Pancreas (tissue), 10 donors: ENCODE measurements around the gene PAPSS1. TPM values are rescaled to one million over a fixed set of nuclear protein-coding genes. Genes with fewer than 3 reads are reported as not detected.
A peak's percentile ranks its signal among the peaks of the same experiment; 100 is the strongest.
"Not testable (repeated sequence)": the region's sequence is repeated elsewhere in the genome, so short reads cannot be mapped to it uniquely, and the experiment has no call there.

ENCODE experiments used
- ATAC-seq, 4 donors: fragments of 200-7000 bp; cut with Tn5 transposase; one replicate each; pipeline versions ENCODE4 v1.8.0 to v1.9.1; 2020; ENCODE audit warnings: mild to moderate bottlenecking in 4 of 4, moderate library complexity in 4 of 4
- DNase-seq, 6 donors: peaks; one replicate each; pipeline ENCODE4 v3.0.0-alpha.2; 2020
- FAIRE-seq: peaks from 2 replicates; lab custom pipeline; 2012; peaks lifted over from hg19 to GRCh38; lab: Jason Lieb, UNC
- H3K27ac ChIP-seq, 4 donors: fragments of 200-600 bp; sonication (generic); 1 replicate in 3 of 4; 2 replicates in 1 of 4; pipeline versions ENCODE4 v1.5.0 to v1.8.0; 2020
- H3K27me3 ChIP-seq, 4 donors: fragments of 200-600 bp; one replicate each; pipeline ENCODE4 v1.8.0; 2021
- H3K36me3 ChIP-seq, 3 donors: fragments of 200-600 bp; sonication (generic) in 1 of 3; one replicate each; pipeline versions ENCODE4 v1.5.0 to v1.8.0; 2020 to 2021
- H3K4me1 ChIP-seq, 3 donors: fragments of 200-600 bp; one replicate each; pipeline ENCODE4 v1.8.0; 2021
- H3K4me3 ChIP-seq, 4 donors: fragments of 200-600 bp; sonication (generic) in 2 of 4; one replicate each; pipeline versions ENCODE4 v1.5.0 to v1.8.0; 2020 to 2021
- H3K9me3 ChIP-seq, 4 donors: fragments of 200-600 bp; one replicate each; pipeline ENCODE4 v1.8.0; 2021
- CTCF ChIP-seq, 4 donors: fragments of 200-600 bp; sonication (generic) in 3 of 4; IDR thresholded peaks; one replicate each; pipeline versions ENCODE4 v1.5.0 to v1.8.0; 2021; ENCODE audit warnings: antibody characterized with exemption in 4 of 4
- WGBS, 2 donors: extraction: QIAGEN DNeasy Blood & Tissue Kit; methylation state at CpG; one replicate each; pipeline ENCODE4 v1.1.7; 2013; 5-methylcytosine and 5-hydroxymethylcytosine counted together
- intact Hi-C, 3 donors: fragments of 100-400 bp; cut with DNase I; formaldehyde crosslinking; loops; one replicate each; pipeline versions ENCODE4 v1.11.1 to v1.14.2; 2022
- polyA plus RNA-seq, 2 donors: library from polyadenylated mRNA; stranded (reverse); fragments of 200-250 nt; gene quantifications; one replicate each; pipeline ENCODE4 v1.2.3, GENCODE V29; 2013
- total RNA-seq, 6 donors: library from RNA; stranded (reverse); fragmentation: NEBNext Ultra II Directional in 4 of 6; extraction: Animal tissue kit (Norgen Biotek cat#: 25700) in 4 of 6; gene quantifications; one replicate each; pipeline versions ENCODE4 v1.2.1 to v1.2.4, GENCODE V29; 2021 to 2023
- donor health status: healthy with polysubstance abuse.
- donor health status: DM: no; HTN: no; CAD: no; lungs with moderate emphysema.
- donor health status: DM: no; HTN: no; CAD: no.
- donor health status: control.
- donor health status: control.
- donor health status: Bipolar disorder and iron deficiency.
- donor health status: DM: yes; HTN: yes; CAD: no.
- donor health status: DM: no; HTN: no; CAD: no.
- donor health status: DM: no; HTN: no; CAD: no.
- donor health status: DM: yes; HTN: yes; CAD: no.

PAPSS1 gene
- total and polyA plus RNA-seq, 8 donors: 19.1 to 45.1 (median 25.8) TPM

- ATAC-seq (peak in 3 of 4 donors; percentile 48 to 73 (median 58)), FAIRE-seq (no peak), DNase-seq (no peak)
- Histone ChIP-seq H3K4me3 (no peak overlapping the region), H3K27ac (no peak overlapping the region), H3K9me3 (no peaks in the 10 kb centered on the region), H3K36me3 (no peaks in the 10 kb centered on the region), H3K4me1 (peaks cover 0 to 28% (median 11%) of the 10 kb centered on the region in 3 donors), H3K27me3 (no peaks in the 10 kb centered on the region)
- no peak for TF ChIP-seq CTCF (IDR thresholded peaks at IDR 0.05)
- intact Hi-C loops: no loop called here
Observed at GRCh38 chr4:107708225-107708624, 11.8 kb downstream of the PAPSS1 start.

GRCh38 chr4:107705742-107706556 is 14.1 kb downstream of the PAPSS1 start:
- Histone ChIP-seq H3K27me3 (no peaks in the 10 kb centered on the region), H3K9me3 (no peaks in the 10 kb centered on the region), H3K4me3 (no peak overlapping the region), H3K4me1 (peaks cover 0 to 13% (median 3%) of the 10 kb centered on the region in 3 donors), H3K36me3 (no peaks in the 10 kb centered on the region), H3K27ac (no peak overlapping the region)
- no peak for FAIRE-seq
- DNase-seq: no peak
- intact Hi-C loops: no loop called here
- 99 to 100% methylated on average over 1 of the region's 1 CpG for WGBS, 2 donors
- ATAC-seq: no peak
- TF ChIP-seq CTCF (IDR thresholded peaks at IDR 0.05): no peak

GRCh38 chr4:107701565-107701964 is 18.5 kb downstream of the PAPSS1 start:
- Histone ChIP-seq H3K4me1 (no peaks in the 10 kb centered on the region), H3K36me3 (peaks cover 0 to 5% (median 0%) of the 10 kb centered on the region in 3 donors), H3K27me3 (no peaks in the 10 kb centered on the region), H3K4me3 (no peak overlapping the region), H3K9me3 (no peaks in the 10 kb centered on the region), H3K27ac (no peak overlapping the region)
- intact Hi-C loops: no loop called here
- ATAC-seq (no peak), DNase-seq (no peak), FAIRE-seq (no peak)
- 48 to 55% methylated on average over 1 of the region's 1 CpG for WGBS, 2 donors
- no peak for TF ChIP-seq CTCF (IDR thresholded peaks at IDR 0.05)

GRCh38 chr4:107699466-107700206 is 20.4 kb downstream of the PAPSS1 start:
- Histone ChIP-seq H3K4me3 (no peak overlapping the region), H3K9me3 (no peaks in the 10 kb centered on the region), H3K4me1 (peaks cover 4 to 6% (median 4%) of the 10 kb centered on the region in 3 donors), H3K27me3 (no peaks in the 10 kb centered on the region), H3K27ac (no peak overlapping the region), H3K36me3 (peaks cover 0 to 5% (median 0%) of the 10 kb centered on the region in 3 donors)
- intact Hi-C loops: no loop called here
- no peak for FAIRE-seq
- no peak for TF ChIP-seq CTCF (IDR thresholded peaks at IDR 0.05)
- 49 to 70% methylated on average over 2 of the region's 2 CpGs for WGBS, 2 donors
- ATAC-seq: no peak
- DNase-seq: no peak

GRCh38 chr4:107696187-107696586 is 23.8 kb downstream of the PAPSS1 start:
- H3K27ac ChIP-seq, H3K27me3 ChIP-seq, H3K9me3 ChIP-seq, H3K36me3 ChIP-seq, DNase-seq, H3K4me3 ChIP-seq, intact Hi-C loops, FAIRE-seq, ATAC-seq: not testable (repeated sequence)
- WGBS, 2 donors: 97% methylated on average over 6 of the region's 6 CpGs
- peaks cover 12 to 30% (median 15%) of the 10 kb centered on the region in 3 donors for H3K4me1 ChIP-seq
